Fibroblast of mammary gland (primary cell): ENCODE data around the gene BMPR1A.
"Not testable (repeated sequence)": the region's sequence is repeated elsewhere in the genome, so short reads cannot be mapped to it uniquely, and the experiment has no call there.

Experiments
- DNase-seq: peaks from one replicate; pipeline ENCODE4 v3.0.0-alpha.2; 2010; ENCODE audit warnings: low read depth
- H3K4me3 ChIP-seq: 2 replicates; pipeline ENCODE4 v1.5.1; 2011; ENCODE audit warnings: low read depth, mild to moderate bottlenecking, low read length, moderate library complexity; ENCODE audit not compliant: control insufficient read depth
- TF ChIP-seq, protein P1 (sequence below): conservative IDR thresholded peaks from 2 replicates; pipeline ENCODE4 v1.5.1; 2011; ENCODE audit warnings: low read depth, low read length, inconsistent platforms; ENCODE audit not compliant: control insufficient read depth, insufficient read depth

BMPR1A gene

DNA sequence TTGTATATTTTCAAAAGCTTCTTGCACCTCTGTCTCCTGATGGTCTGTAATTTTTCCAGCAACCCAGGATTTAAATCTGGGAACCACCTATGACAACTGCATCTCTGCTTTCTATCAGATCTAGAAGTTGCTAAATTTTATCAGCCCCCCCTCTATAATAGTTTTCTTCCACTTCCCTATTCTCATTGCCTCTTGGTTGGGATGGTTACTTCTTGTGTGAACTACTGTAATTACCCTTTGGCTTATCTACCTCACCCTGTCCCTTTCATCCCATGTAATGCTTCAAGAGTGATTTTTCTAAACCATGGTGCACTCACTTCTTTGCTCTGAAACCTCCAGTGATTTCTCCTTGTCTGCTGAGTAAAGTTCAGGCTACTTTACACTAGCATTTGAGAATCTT lies 92.3 kb downstream of the BMPR1A start:
- no peak overlapping the region for H3K4me3 ChIP-seq
- DNase-seq = no peak
- TF ChIP-seq, protein P1, sequence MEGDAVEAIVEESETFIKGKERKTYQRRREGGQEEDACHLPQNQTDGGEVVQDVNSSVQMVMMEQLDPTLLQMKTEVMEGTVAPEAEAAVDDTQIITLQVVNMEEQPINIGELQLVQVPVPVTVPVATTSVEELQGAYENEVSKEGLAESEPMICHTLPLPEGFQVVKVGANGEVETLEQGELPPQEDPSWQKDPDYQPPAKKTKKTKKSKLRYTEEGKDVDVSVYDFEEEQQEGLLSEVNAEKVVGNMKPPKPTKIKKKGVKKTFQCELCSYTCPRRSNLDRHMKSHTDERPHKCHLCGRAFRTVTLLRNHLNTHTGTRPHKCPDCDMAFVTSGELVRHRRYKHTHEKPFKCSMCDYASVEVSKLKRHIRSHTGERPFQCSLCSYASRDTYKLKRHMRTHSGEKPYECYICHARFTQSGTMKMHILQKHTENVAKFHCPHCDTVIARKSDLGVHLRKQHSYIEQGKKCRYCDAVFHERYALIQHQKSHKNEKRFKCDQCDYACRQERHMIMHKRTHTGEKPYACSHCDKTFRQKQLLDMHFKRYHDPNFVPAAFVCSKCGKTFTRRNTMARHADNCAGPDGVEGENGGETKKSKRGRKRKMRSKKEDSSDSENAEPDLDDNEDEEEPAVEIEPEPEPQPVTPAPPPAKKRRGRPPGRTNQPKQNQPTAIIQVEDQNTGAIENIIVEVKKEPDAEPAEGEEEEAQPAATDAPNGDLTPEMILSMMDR = no peak

DNA sequence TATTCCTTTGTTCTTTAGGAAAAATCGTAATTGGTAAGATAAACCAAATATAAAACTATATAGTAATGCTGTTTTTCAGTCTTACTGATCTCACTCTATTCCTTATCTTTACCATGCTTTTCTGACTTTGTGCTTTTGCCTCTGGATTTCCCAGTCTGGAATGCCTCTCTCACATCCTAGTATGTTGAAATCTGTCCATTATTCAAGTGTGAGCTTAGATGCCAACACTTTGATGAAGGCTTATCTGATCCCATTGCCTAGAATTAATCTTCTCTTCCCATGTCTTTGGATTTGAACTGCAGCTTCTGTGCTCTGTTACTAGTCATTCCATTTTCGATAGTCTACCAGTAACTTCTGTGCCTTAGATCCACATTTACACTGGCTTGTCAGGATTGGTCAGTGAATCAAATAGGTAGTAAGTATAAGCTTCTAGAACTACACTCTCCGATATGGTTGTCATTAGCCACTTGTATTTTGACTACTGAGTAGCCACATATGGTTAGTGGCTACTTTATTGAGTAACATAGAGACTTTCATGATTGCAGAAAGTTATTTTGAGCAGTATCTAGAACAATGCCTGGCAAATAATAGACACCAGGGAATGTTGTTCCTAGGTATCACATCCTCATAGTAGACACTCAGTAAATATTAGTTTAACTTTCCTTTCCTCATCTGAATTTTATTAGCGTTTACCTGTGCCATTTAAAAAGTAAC lies 92.9 kb downstream of the BMPR1A start:
- no peak for DNase-seq
- no peak overlapping the region for H3K4me3 ChIP-seq
- TF ChIP-seq, protein P1 = no peak

DNA sequence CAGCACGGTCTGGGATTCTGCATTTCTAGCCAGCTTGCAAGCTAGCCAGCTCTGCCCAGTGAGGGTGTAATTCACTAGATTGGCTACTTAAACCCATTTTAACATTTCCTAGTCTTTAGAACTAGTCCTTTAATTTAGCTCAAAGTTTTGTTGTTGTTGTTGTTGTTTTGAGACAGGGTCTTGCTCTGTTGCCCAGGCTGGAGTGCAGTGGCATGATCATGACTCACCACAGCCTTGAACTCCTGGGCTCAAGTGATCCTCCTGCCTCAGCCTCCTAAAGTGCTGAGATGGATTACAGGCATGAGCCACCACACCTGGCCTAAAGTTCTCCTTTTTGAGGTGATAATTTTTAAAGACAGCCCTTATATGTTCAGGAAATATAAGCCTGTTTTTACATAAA lies 94.1 kb downstream of the BMPR1A start:
- no peak overlapping the region for H3K4me3 ChIP-seq
- DNase-seq = no peak
- TF ChIP-seq, protein P1 = no peak

DNA sequence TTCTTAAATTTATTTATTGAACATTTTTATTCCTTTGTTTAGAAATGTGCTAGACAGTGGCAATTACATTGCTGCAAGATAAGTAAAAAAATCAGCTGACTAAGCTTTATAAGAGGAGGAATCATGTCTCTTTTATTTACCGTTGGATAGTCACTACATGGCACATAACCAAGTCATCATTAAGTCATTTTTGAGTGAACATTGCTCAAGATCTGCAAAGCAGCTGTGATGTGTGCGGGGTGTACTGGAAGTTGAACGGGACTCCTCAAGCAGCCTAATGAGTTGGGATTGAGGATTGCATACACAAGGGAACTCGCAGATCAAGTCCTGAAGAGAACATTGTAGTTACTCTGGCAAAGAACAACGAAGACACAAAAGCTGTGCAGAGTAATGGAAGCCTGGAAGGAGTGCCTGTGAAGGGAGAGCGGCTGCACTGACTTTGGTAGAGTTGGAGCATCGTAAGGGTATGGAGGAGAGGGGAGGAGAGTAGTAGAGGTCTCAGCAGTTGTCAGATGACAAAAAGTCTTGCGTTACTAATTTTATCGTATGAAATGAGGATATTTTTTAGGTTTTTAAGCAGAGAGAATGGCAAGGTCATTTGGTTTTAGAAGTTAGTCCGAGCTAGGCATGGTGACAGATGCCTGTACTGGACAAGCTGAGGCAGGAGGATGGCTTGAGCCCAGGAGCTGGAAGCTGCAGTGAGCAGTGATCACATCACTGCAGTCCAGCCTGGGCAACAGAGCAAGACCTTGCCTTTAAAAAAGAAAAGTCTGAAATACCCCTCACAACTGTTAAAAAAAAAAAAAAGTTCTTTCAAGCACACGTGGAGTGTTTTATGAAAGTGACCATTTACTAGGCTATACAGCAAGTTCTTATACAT lies 95.1 kb downstream of the BMPR1A start:
- peak; percentile 98 for DNase-seq
- TF ChIP-seq, protein P1 = no peak
- H3K4me3 ChIP-seq = no peak overlapping the region

DNA sequence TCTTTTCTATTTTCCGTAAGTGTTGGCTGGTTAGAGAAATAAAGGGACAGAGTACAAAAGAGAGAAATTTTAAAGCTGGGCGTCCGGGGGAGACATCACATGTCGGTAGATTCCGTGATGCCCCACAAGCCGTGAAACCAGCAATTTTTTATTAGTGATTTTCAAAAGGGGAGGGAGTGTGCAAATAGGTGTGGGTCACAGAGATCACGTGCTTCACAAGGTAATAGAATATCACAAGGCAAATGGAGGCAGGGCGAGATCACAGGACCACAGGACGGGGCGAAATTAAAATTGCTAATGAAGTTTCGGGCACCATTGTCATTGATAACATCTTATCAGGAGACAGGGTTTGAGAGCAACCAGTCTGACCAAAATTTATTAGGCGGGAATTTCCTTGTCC lies 97.2 kb downstream of the BMPR1A start:
- not testable (repeated sequence) for H3K4me3 ChIP-seq, DNase-seq

DNA sequence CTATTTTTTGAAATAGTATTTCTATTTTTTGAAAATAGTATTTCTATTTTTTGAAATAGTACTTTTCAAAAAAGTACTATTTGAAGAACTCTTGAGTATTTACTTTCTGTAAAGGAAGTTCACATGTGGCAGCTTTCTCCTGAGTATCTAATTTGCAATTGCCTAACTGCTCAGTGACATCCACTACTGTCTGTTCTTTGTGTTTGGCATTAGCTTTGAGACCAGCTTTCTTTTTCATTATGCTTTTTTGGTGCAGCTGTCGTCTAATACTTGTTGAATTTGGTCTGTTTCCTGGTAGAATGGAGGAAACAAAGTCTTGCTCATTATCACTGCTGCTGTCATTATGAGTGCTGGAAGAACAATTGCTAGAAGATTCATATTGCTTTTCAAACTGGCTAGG lies 99.1 kb downstream of the BMPR1A start:
- TF ChIP-seq, protein P1 = no peak
- no peak for DNase-seq
- H3K4me3 ChIP-seq = no peak overlapping the region

DNA sequence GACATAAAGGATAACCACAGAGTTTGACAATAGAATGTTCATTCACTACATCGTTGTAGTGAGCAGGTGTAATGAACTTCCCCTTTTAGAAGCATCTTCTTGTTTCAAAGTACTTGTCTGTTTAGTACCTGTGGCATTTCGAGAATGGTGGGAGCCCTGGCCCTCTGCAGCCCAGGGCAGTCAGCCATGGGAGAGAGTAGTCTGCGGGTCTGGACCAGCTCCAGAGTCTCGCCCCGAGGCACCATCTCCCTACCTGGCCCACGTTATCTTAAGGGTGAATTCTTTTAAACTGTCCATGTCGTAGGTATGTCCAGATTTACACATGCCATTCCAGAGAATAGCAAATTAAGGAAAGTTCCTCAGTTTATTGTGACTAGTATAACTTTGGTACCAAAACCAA lies 99.7 kb downstream of the BMPR1A start:
- DNase-seq = no peak
- no peak overlapping the region for H3K4me3 ChIP-seq
- TF ChIP-seq, protein P1 = no peak
